H1 (cell line): ENCODE measurements around the gene RNF220. TPM values are rescaled to one million over a fixed set of nuclear protein-coding genes. Genes with fewer than 3 reads are reported as not detected.

Source experiments
- CTCF ChIA-PET: fragments of 300-600 bp; sonication (Branson Sonifier 250); formaldehyde crosslinking; loops from one replicate; lab custom pipeline; 2021; ENCODE audit not compliant: partially characterized antibody; lab: Charles Lee
- POLR2A ChIA-PET: fragments of 300-600 bp; sonication (Branson Sonifier 250); formaldehyde crosslinking; loops from one replicate; lab custom pipeline; 2021; ENCODE audit warnings: inconsistent platforms; ENCODE audit not compliant: partially characterized antibody; lab: Charles Lee
- DNase-seq, 2 experiments: peaks; one replicate each; pipeline versions ENCODE4 v3.0.0 to v3.0.0-alpha.2; 2010 to 2022; ENCODE audit warnings: low spot score in 2 of 2, low read depth in 1 of 2, mixed read lengths in 1 of 2
- FAIRE-seq: peaks from 2 replicates; lab custom pipeline; 2011; peaks lifted over from hg19 to GRCh38; lab: Jason Lieb, UNC
- H2AFZ ChIP-seq: 2 replicates; pipeline ENCODE4 v1.8.1; 2012; ENCODE audit warnings: low read length, inconsistent platforms
- H2AK5ac ChIP-seq: 2 replicates; pipeline ENCODE4 v1.6.1; 2013; ENCODE audit warnings: low read depth, low read length
- H2BK120ac ChIP-seq: replicated peaks from 2 replicates; pipeline ENCODE3; 2013; ENCODE audit warnings: low read depth, low read length, inconsistent platforms
- H2BK12ac ChIP-seq: 2 replicates; pipeline ENCODE4 v1.6.1; 2013; ENCODE audit warnings: low read depth, low read length
- H2BK15ac ChIP-seq: 2 replicates; pipeline ENCODE4 v1.6.1; 2013; ENCODE audit warnings: low read length
- H2BK20ac ChIP-seq: 2 replicates; pipeline ENCODE4 v1.6.1; 2013; ENCODE audit warnings: low read length
- H2BK5ac ChIP-seq: 2 replicates; pipeline ENCODE4 v1.6.1; 2013; ENCODE audit warnings: low read depth, low read length
- H3K14ac ChIP-seq: 2 replicates; pipeline ENCODE4 v1.6.1; 2013; ENCODE audit warnings: inconsistent platforms; ENCODE audit not compliant: insufficient read length
- H3K18ac ChIP-seq: 2 replicates; pipeline ENCODE4 v1.6.1; 2013; ENCODE audit warnings: low read length; ENCODE audit errors: extremely low read depth
- H3K23ac ChIP-seq: 2 replicates; pipeline ENCODE4 v1.6.1; 2013; ENCODE audit warnings: inconsistent platforms; ENCODE audit not compliant: insufficient read length
- H3K23me2 ChIP-seq: 2 replicates; pipeline ENCODE4 v1.6.1; 2013; ENCODE audit warnings: low read depth, low read length
- H3K27ac ChIP-seq: 2 replicates; pipeline ENCODE4 v1.6.1; 2011; ENCODE audit warnings: low read depth, low read length, inconsistent platforms
- H3K27me3 ChIP-seq, 4 experiments: replicated peaks in 1 of 4; 1 replicate in 1 of 4; 2 replicates in 3 of 4; pipeline versions ENCODE4 v1.6.1 to v1.8.1; 2011 to 2013; ENCODE audit warnings: low read length in 3 of 4, mild to moderate bottlenecking in 3 of 4, inconsistent platforms in 2 of 4, mixed read lengths in 2 of 4, moderate library complexity in 1 of 4; ENCODE audit not compliant: control insufficient read depth in 3 of 4, insufficient read depth in 3 of 4; ENCODE audit errors: extremely low read depth in 1 of 4
- H3K36me3 ChIP-seq, 4 experiments: 2 replicates each; pipeline versions ENCODE4 v1.6.1 to v1.8.1; 2011 to 2013; ENCODE audit warnings: mild to moderate bottlenecking in 4 of 4, low read length in 3 of 4, moderate library complexity in 2 of 4, control low read depth in 1 of 4, inconsistent platforms in 1 of 4; ENCODE audit not compliant: insufficient read depth in 4 of 4, control insufficient read depth in 2 of 4
- H3K4ac ChIP-seq: replicated peaks from 2 replicates; pipeline ENCODE3; 2013; ENCODE audit warnings: low read length, low read depth, mixed read lengths, inconsistent platforms; ENCODE audit not compliant: insufficient read length
- H3K4me1 ChIP-seq, 4 experiments: replicated peaks in 1 of 4; 1 replicate in 1 of 4; 2 replicates in 3 of 4; pipeline versions ENCODE4 v1.6.1 to v1.8.1; 2011 to 2013; ENCODE audit warnings: low read length in 3 of 4, inconsistent platforms in 2 of 4, mixed read lengths in 1 of 4; ENCODE audit not compliant: insufficient read depth in 4 of 4, control insufficient read depth in 3 of 4
- H3K4me2 ChIP-seq, 2 experiments: 2 replicates each; pipeline versions ENCODE4 v1.6.1 to v1.8.1; 2011 to 2013; ENCODE audit warnings: low read depth in 2 of 2, low read length in 2 of 2, control low read depth in 1 of 2, inconsistent platforms in 1 of 2, mild to moderate bottlenecking in 1 of 2; ENCODE audit not compliant: insufficient read depth in 1 of 2
- H3K4me3 ChIP-seq, 4 experiments: fragments of 200-600, 300-600 bp in 1 of 4; sonication (generic), shearing (Covaris generic), sonication (Bioruptor Twin) in 1 of 4; 2 replicates each; pipeline versions ENCODE4 v1.5.1 to v1.8.1; 2011 to 2016; ENCODE audit warnings: low read length in 4 of 4, low read depth in 3 of 4, control low read depth in 2 of 4, inconsistent platforms in 2 of 4, mild to moderate bottlenecking in 2 of 4, mixed read lengths in 1 of 4, moderate library complexity in 1 of 4; ENCODE audit not compliant: insufficient read depth in 2 of 4; ENCODE audit errors: extremely low read depth in 1 of 4
- H3K56ac ChIP-seq: replicated peaks from 2 replicates; pipeline ENCODE3; 2013; ENCODE audit warnings: low read depth, mild to moderate bottlenecking, mixed read lengths, low read length, inconsistent platforms; ENCODE audit not compliant: insufficient read length
- H3K79me1 ChIP-seq: 2 replicates; pipeline ENCODE4 v1.6.1; 2013; ENCODE audit warnings: low read depth, low read length, control low read depth
- H3K79me2 ChIP-seq, 2 experiments: 2 replicates each; pipeline versions ENCODE4 v1.6.1 to v1.8.1; 2012 to 2013; ENCODE audit warnings: low read length in 2 of 2, mild to moderate bottlenecking in 2 of 2, inconsistent platforms in 1 of 2; ENCODE audit not compliant: insufficient read depth in 2 of 2, control insufficient read depth in 1 of 2
- H3K9ac ChIP-seq, 4 experiments: replicated peaks in 1 of 4; 1 replicate in 1 of 4; 2 replicates in 3 of 4; pipeline versions ENCODE4 v1.6.1 to v1.8.1; 2011 to 2013; ENCODE audit warnings: low read depth in 3 of 4, low read length in 3 of 4, control low read depth in 2 of 4, mild to moderate bottlenecking in 2 of 4, moderate library complexity in 2 of 4, inconsistent platforms in 1 of 4; ENCODE audit errors: extremely low read depth in 1 of 4
- H3K9me3 ChIP-seq, 2 experiments: 2 replicates each; pipeline versions ENCODE4 v1.6.1 to v1.8.1; 2012 to 2013; ENCODE audit warnings: mild to moderate bottlenecking in 2 of 2, moderate library complexity in 2 of 2, control low read depth in 1 of 2, inconsistent platforms in 1 of 2, low read depth in 1 of 2, low read length in 1 of 2, mixed read lengths in 1 of 2; ENCODE audit not compliant: insufficient read depth in 2 of 2
- H4K20me1 ChIP-seq, 2 experiments: replicated peaks in 1 of 2; 2 replicates each; pipeline versions ENCODE3 to v1.8.1; 2011 to 2013; ENCODE audit warnings: inconsistent platforms in 2 of 2, low read length in 2 of 2, mild to moderate bottlenecking in 1 of 2; ENCODE audit not compliant: insufficient read depth in 2 of 2, control insufficient read depth in 1 of 2
- H4K5ac ChIP-seq: 2 replicates; pipeline ENCODE4 v1.6.1; 2013; ENCODE audit warnings: low read length, low read depth, mixed read lengths, inconsistent platforms; ENCODE audit not compliant: insufficient read length
- H4K8ac ChIP-seq: 2 replicates; pipeline ENCODE4 v1.8.0; 2013; ENCODE audit warnings: mild to moderate bottlenecking, moderate library complexity, low read length, inconsistent platforms; ENCODE audit not compliant: insufficient read depth; ENCODE audit errors: extremely low read depth
- H4K91ac ChIP-seq: replicated peaks from 2 replicates; pipeline ENCODE3; 2013; ENCODE audit warnings: low read length, mixed read lengths, inconsistent platforms; ENCODE audit not compliant: insufficient read length
- ATF2 ChIP-seq: IDR thresholded peaks from 2 replicates; pipeline ENCODE4 v1.6.1; 2012; ENCODE audit warnings: low read length, inconsistent platforms
- PHF8 ChIP-seq: fragments of 200-600 bp; sonication (generic); conservative IDR thresholded peaks from 2 replicates; pipeline ENCODE4 v1.7.1; 2012; ENCODE audit warnings: low read depth, mild to moderate bottlenecking, inconsistent platforms, low read length, moderate library complexity
- SAP30 ChIP-seq: fragments of 300-600 bp; sonication (generic); IDR thresholded peaks from 2 replicates; pipeline ENCODE4 v1.7.1; 2012; ENCODE audit warnings: low read length, moderate library complexity, mild to moderate bottlenecking, inconsistent platforms; ENCODE audit not compliant: insufficient read depth, insufficient replicate concordance
- SIN3A ChIP-seq, 2 experiments: IDR thresholded peaks in 1 of 2; conservative IDR thresholded peaks in 1 of 2; 2 replicates each; pipeline ENCODE4 v1.6.1; 2011 to 2012; ENCODE audit warnings: low read length in 2 of 2, improper control_type of control experiment in 1 of 2, low read depth in 1 of 2, mild to moderate bottlenecking in 1 of 2
- SIRT6 ChIP-seq: IDR thresholded peaks from one replicate; pipeline ENCODE4 v1.7.1; 2012; ENCODE audit warnings: low read length, inconsistent platforms
- SP1 ChIP-seq: IDR thresholded peaks from 2 replicates; pipeline ENCODE4 v1.6.1; 2011; ENCODE audit warnings: low read depth, low read length
- SP2 ChIP-seq: IDR thresholded peaks from 2 replicates; pipeline ENCODE4 v1.6.1; 2012; ENCODE audit warnings: mild to moderate bottlenecking, low read length, inconsistent platforms
- SUZ12 ChIP-seq: fragments of 200-600 bp; sonication (generic); IDR thresholded peaks from 2 replicates; pipeline ENCODE4 v1.6.1; 2012; ENCODE audit warnings: mild to moderate bottlenecking, inconsistent platforms, low read length, moderate library complexity, mixed read lengths
- whole genome bisulfite sequencing, 2 experiments: shearing (Covaris generic) in 1 of 2; methylation state at CpG; one replicate each; pipeline versions ENCODE4 v1.1.6 to v1.1.7; 2013 to 2015; ENCODE audit warnings: low lambda C conversion rate in 2 of 2, mixed read lengths in 2 of 2, inconsistent platforms in 1 of 2, low coverage in 1 of 2, missing lambda C conversion rate in 1 of 2; ENCODE audit not compliant: insufficient replicate concordance in 2 of 2, insufficient coverage in 1 of 2, insufficient read length in 1 of 2; ENCODE audit errors: extremely low coverage in 1 of 2, missing lambda C conversion rate in 1 of 2; 5-methylcytosine and 5-hydroxymethylcytosine counted together
- polyA plus RNA-seq, 7 experiments: library from polyadenylated mRNA; depleted of rRNA in 3 of 7; stranded (reverse) in 5 of 7; unstranded in 2 of 7; fragments of >200 nt in 5 of 7; fragments of 200-250 nt in 2 of 7; gene quantifications; 1 replicate in 5 of 7; 2 replicates in 1 of 7; 4 replicates in 1 of 7; pipeline versions ENCODE4 v1.2.1 to v1.2.3, GENCODE V29; 2011 to 2013; ENCODE audit warnings: missing spikeins in 2 of 7, mixed read lengths in 2 of 7
- total RNA-seq: library from RNA; stranded (reverse); fragmentation: NEBNext Ultra II Directional; extraction: Animal tissue kit (Norgen Biotek cat#: 25700); gene quantifications from 2 replicates; pipeline ENCODE4 v1.2.1, GENCODE V29; 2021

The RNF220 gene
- total and polyA plus RNA-seq, 2 of the 8 experiments (the other 6 are each of a cell fraction or from before 2014, with no cell fraction given), result 123 to 160 TPM

GRCh38 chr1:44524655-44525500 lies 119.8 kb downstream of the RNF220 start:
- H3K9me3 ChIP-seq, result no peaks in the 10 kb centered on the region
- H3K23ac ChIP-seq, result no peak overlapping the region
- H3K23me2 ChIP-seq, result peaks cover 10% of the 10 kb centered on the region; the same call in 1 of the 2 replicates
- POLR2A ChIA-PET, result interaction anchor here (0.9 to 3.8 kb wide), 12 partner anchors 8 to 173 kb away, joined by 3 to 25 read pairs (median 4); no protein-coding TSS in a partner anchor
- peak overlapping the region; percentile 84 for H2BK12ac ChIP-seq
- H3K4ac ChIP-seq, result peak overlapping the region; percentile 11
- no peak overlapping the region for H3K56ac ChIP-seq
- no peaks in the 10 kb centered on the region for H3K36me3 ChIP-seq
- H3K79me1 ChIP-seq, result no peaks in the 10 kb centered on the region; the same call in 1 of the 2 replicates
- H3K4me3 ChIP-seq, result peak overlapping the region; percentile 37 to 59 (median 50); a peak in 7 of 8 replicates
- DNase-seq, result no peak
- H2AK5ac ChIP-seq, result peak overlapping the region; percentile 7; the same call in 1 of the 2 replicates
- H4K8ac ChIP-seq, result no peak overlapping the region
- CTCF ChIA-PET, result interaction anchor here (0.7 to 4.1 kb wide), 25 partner anchors 7 to 300 kb away, joined by 3 to 24 read pairs (median 5); partner anchors contain the start of gene RNF220
- no peak for FAIRE-seq
- H3K14ac ChIP-seq, result no peak overlapping the region
- peaks cover 19 to 30% (median 23%) of the 10 kb centered on the region in 4 experiments for H3K4me1 ChIP-seq
- no peaks in the 10 kb centered on the region; a peak in 1 of 4 replicates for H3K79me2 ChIP-seq
- peak overlapping the region; percentile 18 for H4K5ac ChIP-seq
- peak overlapping the region; percentile 66; the same call in 1 of the 2 replicates for H3K18ac ChIP-seq
- H3K27ac ChIP-seq, result peak overlapping the region; percentile 39
- WGBS, 2 experiments, result 17% methylated on average over 20 of the region's 20 CpGs; no CpG with 5 or more reads in 1 of the 2 experiments
- H4K91ac ChIP-seq, result peak overlapping the region; percentile 44
- peak overlapping the region in 3 of 4 experiments; percentile 54 to 61 (median 54); a peak in 6 of 7 replicates for H3K9ac ChIP-seq
- no peaks in the 10 kb centered on the region for H3K27me3 ChIP-seq
- H2AFZ ChIP-seq, result no peak overlapping the region
- no peaks in the 10 kb centered on the region for H4K20me1 ChIP-seq
- peak overlapping the region; percentile 8 for H2BK120ac ChIP-seq
- H3K4me2 ChIP-seq, result peak overlapping the region; percentile 79 to 98
- peak overlapping the region; percentile 20; the same call in 1 of the 2 replicates for H2BK5ac ChIP-seq
- 0 out of 2 replicates have a peak overlapping the region, but pooled peaks have one; percentile 48 for H2BK15ac ChIP-seq
- H2BK20ac ChIP-seq, result peak overlapping the region; percentile 84; the same call in 1 of the 2 replicates
- TF ChIP-seq PHF8, result no peak
- peak; percentile 19 for TF ChIP-seq SAP30
- no peak for TF ChIP-seq SUZ12
- TF ChIP-seq ATF2, result 0 out of 2 replicates have a peak, but pooled peaks have one; percentile 1
- 0 out of 2 replicates have a peak, but pooled peaks have one; percentile 27 for TF ChIP-seq SP1
- no peak for TF ChIP-seq SIRT6
- TF ChIP-seq SP2, result no peak
- 0 out of 4 replicates have a peak, but pooled peaks of 1 of the 2 experiments have one; percentile 30 for TF ChIP-seq SIN3A (conservative IDR thresholded peaks at IDR 0.05 in 1 of 2, IDR thresholded peaks at IDR 0.05 in 1 of 2; ENCODE audit: low read depth in 1 of 2, low read length in 2 of 2)
